ENCODE results near the gene UBE2F.

Gene UBE2F

GRCh38 chr2:238003234-238004031 is 36.6 kb downstream of the UBE2F start:
- no peak for ATAC-seq
- TF ChIP-seq BACH2 (CRISPR knock-in tag; IDR thresholded peaks at IDR 0.05; ENCODE audit: borderline replicate concordance) (no peak), PATZ1 (CRISPR knock-in tag; IDR thresholded peaks at IDR 0.05; ENCODE audit: borderline replicate concordance) (no peak), ZFP30 (CRISPR knock-in tag; IDR thresholded peaks at IDR 0.05) (no peak), PPARA (CRISPR knock-in tag; IDR thresholded peaks at IDR 0.05; ENCODE audit: borderline replicate concordance) (no peak), ZNF8 (CRISPR knock-in tag; IDR thresholded peaks at IDR 0.05) (no peak), ZC3H10 (CRISPR knock-in tag; IDR thresholded peaks at IDR 0.05) (no peak)

- no peak for TF ChIP-seq ZFP3 (CRISPR knock-in tag; IDR thresholded peaks at IDR 0.05)
- TF ChIP-seq TOX (CRISPR knock-in tag; IDR thresholded peaks at IDR 0.05; ENCODE audit: borderline replicate concordance), result no peak
- no peak for TF ChIP-seq SNAI2 (CRISPR knock-in tag; IDR thresholded peaks at IDR 0.05)
- TF ChIP-seq PATZ1 (CRISPR knock-in tag; IDR thresholded peaks at IDR 0.05; ENCODE audit: borderline replicate concordance), result no peak
- no peak for TF ChIP-seq ZNF70 (CRISPR knock-in tag; IDR thresholded peaks at IDR 0.05)
- ATAC-seq, result no peak
Measured at GRCh38 chr2:238004077-238004830, 37.4 kb downstream of the UBE2F start.

DNA sequence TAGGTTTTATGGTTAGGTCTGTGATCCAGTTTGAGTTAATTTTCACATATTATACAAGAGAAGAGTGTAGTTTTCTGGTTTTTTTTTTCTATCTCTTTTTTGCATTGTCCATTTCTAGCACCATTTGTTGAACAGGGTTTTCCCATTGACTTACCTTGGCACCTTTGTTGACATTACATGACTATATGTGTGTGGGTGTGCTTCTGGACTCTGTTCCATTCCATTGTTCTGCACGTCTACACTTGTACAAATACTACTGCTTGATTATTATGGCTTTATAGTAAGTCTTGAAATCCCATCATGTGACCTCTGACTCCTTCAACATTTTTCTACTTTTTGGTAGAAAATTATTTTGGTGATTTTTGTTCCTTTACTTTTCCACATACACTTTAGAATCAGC is 38.7 kb downstream of the UBE2F start:
- TF ChIP-seq SNAI2 (CRISPR knock-in tag; IDR thresholded peaks at IDR 0.05) (no peak), RARB (CRISPR knock-in tag; IDR thresholded peaks at IDR 0.05) (no peak), ZNF565 (CRISPR knock-in tag; conservative IDR thresholded peaks at IDR 0.05; ENCODE audit: low read depth) (no peak), ESRRG (CRISPR knock-in tag; IDR thresholded peaks at IDR 0.05) (no peak), CSRNP3 (CRISPR knock-in tag; IDR thresholded peaks at IDR 0.05) (no peak), TOX (CRISPR knock-in tag; IDR thresholded peaks at IDR 0.05; ENCODE audit: borderline replicate concordance) (no peak)
- TF ChIP-seq, protein P1, sequence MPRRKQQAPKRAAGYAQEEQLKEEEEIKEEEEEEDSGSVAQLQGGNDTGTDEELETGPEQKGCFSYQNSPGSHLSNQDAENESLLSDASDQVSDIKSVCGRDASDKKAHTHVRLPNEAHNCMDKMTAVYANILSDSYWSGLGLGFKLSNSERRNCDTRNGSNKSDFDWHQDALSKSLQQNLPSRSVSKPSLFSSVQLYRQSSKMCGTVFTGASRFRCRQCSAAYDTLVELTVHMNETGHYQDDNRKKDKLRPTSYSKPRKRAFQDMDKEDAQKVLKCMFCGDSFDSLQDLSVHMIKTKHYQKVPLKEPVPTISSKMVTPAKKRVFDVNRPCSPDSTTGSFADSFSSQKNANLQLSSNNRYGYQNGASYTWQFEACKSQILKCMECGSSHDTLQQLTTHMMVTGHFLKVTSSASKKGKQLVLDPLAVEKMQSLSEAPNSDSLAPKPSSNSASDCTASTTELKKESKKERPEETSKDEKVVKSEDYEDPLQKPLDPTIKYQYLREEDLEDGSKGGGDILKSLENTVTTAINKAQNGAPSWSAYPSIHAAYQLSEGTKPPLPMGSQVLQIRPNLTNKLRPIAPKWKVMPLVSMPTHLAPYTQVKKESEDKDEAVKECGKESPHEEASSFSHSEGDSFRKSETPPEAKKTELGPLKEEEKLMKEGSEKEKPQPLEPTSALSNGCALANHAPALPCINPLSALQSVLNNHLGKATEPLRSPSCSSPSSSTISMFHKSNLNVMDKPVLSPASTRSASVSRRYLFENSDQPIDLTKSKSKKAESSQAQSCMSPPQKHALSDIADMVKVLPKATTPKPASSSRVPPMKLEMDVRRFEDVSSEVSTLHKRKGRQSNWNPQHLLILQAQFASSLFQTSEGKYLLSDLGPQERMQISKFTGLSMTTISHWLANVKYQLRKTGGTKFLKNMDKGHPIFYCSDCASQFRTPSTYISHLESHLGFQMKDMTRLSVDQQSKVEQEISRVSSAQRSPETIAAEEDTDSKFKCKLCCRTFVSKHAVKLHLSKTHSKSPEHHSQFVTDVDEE (CRISPR knock-in tag; IDR thresholded peaks at IDR 0.05), result no peak
- no peak for ATAC-seq

- ATAC-seq, result no peak
- TF ChIP-seq TCF4 (CRISPR knock-in tag; IDR thresholded peaks at IDR 0.05; ENCODE audit: borderline replicate concordance) (no peak), CSDC2 (CRISPR knock-in tag; IDR thresholded peaks at IDR 0.05) (no peak), CSRNP3 (CRISPR knock-in tag; IDR thresholded peaks at IDR 0.05) (no peak), PATZ1 (CRISPR knock-in tag; IDR thresholded peaks at IDR 0.05; ENCODE audit: borderline replicate concordance) (no peak), ESRRG (CRISPR knock-in tag; IDR thresholded peaks at IDR 0.05) (no peak), PPARA (CRISPR knock-in tag; IDR thresholded peaks at IDR 0.05; ENCODE audit: borderline replicate concordance) (no peak), ZNF565 (CRISPR knock-in tag; conservative IDR thresholded peaks at IDR 0.05; ENCODE audit: low read depth) (no peak), ARNTL (CRISPR knock-in tag; IDR thresholded peaks at IDR 0.05; ENCODE audit: borderline replicate concordance, low read depth) (no peak), RARB (CRISPR knock-in tag; IDR thresholded peaks at IDR 0.05) (no peak), ISL1 (CRISPR knock-in tag; IDR thresholded peaks at IDR 0.05) (no peak), OSR1 (CRISPR knock-in tag; IDR thresholded peaks at IDR 0.05) (no peak)
- TF ChIP-seq, protein P2, sequence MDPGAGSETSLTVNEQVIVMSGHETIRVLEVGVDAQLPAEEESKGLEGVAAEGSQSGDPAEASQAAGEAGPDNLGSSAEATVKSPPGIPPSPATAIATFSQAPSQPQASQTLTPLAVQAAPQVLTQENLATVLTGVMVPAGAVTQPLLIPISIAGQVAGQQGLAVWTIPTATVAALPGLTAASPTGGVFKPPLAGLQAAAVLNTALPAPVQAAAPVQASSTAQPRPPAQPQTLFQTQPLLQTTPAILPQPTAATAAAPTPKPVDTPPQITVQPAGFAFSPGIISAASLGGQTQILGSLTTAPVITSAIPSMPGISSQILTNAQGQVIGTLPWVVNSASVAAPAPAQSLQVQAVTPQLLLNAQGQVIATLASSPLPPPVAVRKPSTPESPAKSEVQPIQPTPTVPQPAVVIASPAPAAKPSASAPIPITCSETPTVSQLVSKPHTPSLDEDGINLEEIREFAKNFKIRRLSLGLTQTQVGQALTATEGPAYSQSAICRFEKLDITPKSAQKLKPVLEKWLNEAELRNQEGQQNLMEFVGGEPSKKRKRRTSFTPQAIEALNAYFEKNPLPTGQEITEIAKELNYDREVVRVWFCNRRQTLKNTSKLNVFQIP (CRISPR knock-in tag; IDR thresholded peaks at IDR 0.05; ENCODE audit: borderline replicate concordance, low read depth), result no peak
Measured at GRCh38 chr2:238006510-238006909, 39.7 kb downstream of the UBE2F start.
